MM.1S (cell line): ENCODE measurements around the gene PLEKHJ1.

Experiments
- DNase-seq: peaks from one replicate; pipeline ENCODE4 v3.0.0-alpha.2; 2015
- H2AFZ ChIP-seq: fragments of 300-600 bp; sonication (generic); 2 replicates; pipeline ENCODE4 v1.6.0; 2016; ENCODE audit warnings: antibody characterized with exemption, low read length
- H3F3A ChIP-seq: fragments of 300-600 bp; sonication (generic); 2 replicates; pipeline ENCODE4 v1.6.1; 2016; ENCODE audit warnings: mild to moderate bottlenecking, antibody characterized with exemption, low read length, moderate library complexity, mixed read lengths; ENCODE audit not compliant: insufficient read depth
- H3K27ac ChIP-seq: fragments of 300-600 bp; sonication (generic); 2 replicates; pipeline ENCODE4 v1.5.1; 2016; ENCODE audit warnings: mild to moderate bottlenecking, low read length
- H3K27me3 ChIP-seq: fragments of 300-600 bp; sonication (generic); replicated peaks from 2 replicates; pipeline ENCODE4 v1.6.0; 2016; ENCODE audit warnings: low read length; ENCODE audit not compliant: insufficient read depth
- H3K36me3 ChIP-seq: fragments of 300-600 bp; sonication (generic); replicated peaks from 2 replicates; pipeline ENCODE4 v1.6.1; 2016; ENCODE audit warnings: mild to moderate bottlenecking, low read length, mixed read lengths; ENCODE audit not compliant: insufficient read depth
- H3K4me1 ChIP-seq: fragments of 300-600 bp; sonication (generic); 2 replicates; pipeline ENCODE4 v1.6.1; 2016; ENCODE audit warnings: low read length, mixed read lengths
- H3K4me2 ChIP-seq: fragments of 300-600 bp; sonication (generic); 2 replicates; pipeline ENCODE4 v1.6.0; 2016; ENCODE audit warnings: low read depth, low read length
- H3K4me3 ChIP-seq: fragments of 300-600 bp; sonication (generic); 2 replicates; pipeline ENCODE4 v1.5.1; 2016; ENCODE audit warnings: low read length, mixed read lengths
- H3K79me2 ChIP-seq: fragments of 300-600 bp; sonication (generic); 2 replicates; pipeline ENCODE4 v1.6.1; 2016; ENCODE audit warnings: mixed run types, low read length, mixed read lengths
- H3K9ac ChIP-seq: fragments of 300-600 bp; sonication (generic); 2 replicates; pipeline ENCODE4 v1.6.1; 2016; ENCODE audit warnings: low read length, mixed read lengths
- H3K9me2 ChIP-seq: fragments of 300-600 bp; sonication (generic); replicated peaks from 2 replicates; pipeline ENCODE4 v1.6.1; 2016; ENCODE audit warnings: mild to moderate bottlenecking, low read length, mixed read lengths; ENCODE audit not compliant: insufficient read depth
- H3K9me3 ChIP-seq: fragments of 300-600 bp; sonication (generic); replicated peaks from 2 replicates; pipeline ENCODE4 v1.6.1; 2016; ENCODE audit warnings: mild to moderate bottlenecking, low read length, mixed read lengths; ENCODE audit not compliant: insufficient read depth
- H4K20me1 ChIP-seq: fragments of 300-600 bp; sonication (generic); 2 replicates; pipeline ENCODE4 v1.6.1; 2016; ENCODE audit warnings: mild to moderate bottlenecking, low read length, moderate library complexity, mixed read lengths; ENCODE audit not compliant: insufficient read depth
- EZH2 ChIP-seq: fragments of 300-600 bp; sonication (generic); optimal IDR thresholded peaks from 2 replicates; pipeline ENCODE3; 2017; ENCODE audit warnings: low read depth, mild to moderate bottlenecking, antibody characterized with exemption, low read length, mixed read lengths
- EZH2phosphoT487 ChIP-seq: fragments of 300-600 bp; sonication (generic); IDR thresholded peaks from 2 replicates; pipeline ENCODE4 v1.6.1; 2018; ENCODE audit warnings: antibody characterized with exemption, low read length
- TF ChIP-seq, protein P1 (sequence below): fragments of 300-600 bp; sonication (generic); IDR thresholded peaks from 2 replicates; pipeline ENCODE4 v1.5.1; 2016; ENCODE audit warnings: antibody characterized with exemption, low read length, mixed read lengths

The PLEKHJ1 gene

DNA sequence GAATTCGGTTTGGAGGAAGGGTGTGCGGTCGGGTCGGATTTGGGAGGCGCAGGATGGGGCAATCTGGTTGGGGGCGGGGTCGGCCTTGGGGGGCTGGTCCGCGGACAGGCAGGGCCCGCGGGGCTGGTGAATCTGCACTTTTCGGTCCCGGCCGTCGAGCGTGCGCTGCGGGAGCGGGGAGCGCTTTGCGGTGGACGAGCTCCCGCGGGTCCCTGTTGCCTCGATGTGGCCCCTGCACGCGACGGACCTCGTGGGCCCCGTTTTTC is 34.0 kb upstream of the PLEKHJ1 start:
- Histone ChIP-seq H3F3A (peaks cover 53% of the 10 kb centered on the region), H2AFZ (no peak overlapping the region), H3K4me3 (peak overlapping the region; percentile 98), H3K36me3 (peaks cover 17% of the 10 kb centered on the region), H3K9me3 (no peaks in the 10 kb centered on the region), H4K20me1 (peaks cover 38% of the 10 kb centered on the region), H3K4me2 (peak overlapping the region; percentile 79), H3K9ac (peak overlapping the region; percentile 97), H3K4me1 (peaks cover 40% of the 10 kb centered on the region), H3K27me3 (no peaks in the 10 kb centered on the region), H3K27ac (peak overlapping the region; percentile 83), H3K9me2 (no peaks in the 10 kb centered on the region), H3K79me2 (peaks cover 68% of the 10 kb centered on the region)
- TF ChIP-seq EZH2phosphoT487 (no peak), EZH2 (no peak)
- TF ChIP-seq, protein P1, sequence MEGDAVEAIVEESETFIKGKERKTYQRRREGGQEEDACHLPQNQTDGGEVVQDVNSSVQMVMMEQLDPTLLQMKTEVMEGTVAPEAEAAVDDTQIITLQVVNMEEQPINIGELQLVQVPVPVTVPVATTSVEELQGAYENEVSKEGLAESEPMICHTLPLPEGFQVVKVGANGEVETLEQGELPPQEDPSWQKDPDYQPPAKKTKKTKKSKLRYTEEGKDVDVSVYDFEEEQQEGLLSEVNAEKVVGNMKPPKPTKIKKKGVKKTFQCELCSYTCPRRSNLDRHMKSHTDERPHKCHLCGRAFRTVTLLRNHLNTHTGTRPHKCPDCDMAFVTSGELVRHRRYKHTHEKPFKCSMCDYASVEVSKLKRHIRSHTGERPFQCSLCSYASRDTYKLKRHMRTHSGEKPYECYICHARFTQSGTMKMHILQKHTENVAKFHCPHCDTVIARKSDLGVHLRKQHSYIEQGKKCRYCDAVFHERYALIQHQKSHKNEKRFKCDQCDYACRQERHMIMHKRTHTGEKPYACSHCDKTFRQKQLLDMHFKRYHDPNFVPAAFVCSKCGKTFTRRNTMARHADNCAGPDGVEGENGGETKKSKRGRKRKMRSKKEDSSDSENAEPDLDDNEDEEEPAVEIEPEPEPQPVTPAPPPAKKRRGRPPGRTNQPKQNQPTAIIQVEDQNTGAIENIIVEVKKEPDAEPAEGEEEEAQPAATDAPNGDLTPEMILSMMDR, result no peak
- peak; percentile 46 for DNase-seq

GRCh38 chr19:2269244-2270156 is 33.4 kb upstream of the PLEKHJ1 start:
- H3K27me3 ChIP-seq, result no peaks in the 10 kb centered on the region
- H3F3A ChIP-seq, result peaks cover 53% of the 10 kb centered on the region
- H3K4me1 ChIP-seq, result peaks cover 40% of the 10 kb centered on the region
- H3K4me3 ChIP-seq, result peak overlapping the region; percentile 98
- TF ChIP-seq, protein P1, result peak; percentile 25; the same call in 1 of the 2 replicates
- TF ChIP-seq EZH2, result no peak
- TF ChIP-seq EZH2phosphoT487, result no peak
- peak overlapping the region; percentile 97 for H3K9ac ChIP-seq
- H3K79me2 ChIP-seq, result peaks cover 64% of the 10 kb centered on the region
- H3K4me2 ChIP-seq, result peak overlapping the region; percentile 90; the same call in 1 of the 2 replicates
- peak overlapping the region; percentile 68 for H2AFZ ChIP-seq
- H3K27ac ChIP-seq, result peak overlapping the region; percentile 83
- peaks cover 17% of the 10 kb centered on the region for H3K36me3 ChIP-seq
- peaks cover 38% of the 10 kb centered on the region for H4K20me1 ChIP-seq
- peak; percentile 98 for DNase-seq
- no peaks in the 10 kb centered on the region for H3K9me3 ChIP-seq
- H3K9me2 ChIP-seq, result no peaks in the 10 kb centered on the region

DNA sequence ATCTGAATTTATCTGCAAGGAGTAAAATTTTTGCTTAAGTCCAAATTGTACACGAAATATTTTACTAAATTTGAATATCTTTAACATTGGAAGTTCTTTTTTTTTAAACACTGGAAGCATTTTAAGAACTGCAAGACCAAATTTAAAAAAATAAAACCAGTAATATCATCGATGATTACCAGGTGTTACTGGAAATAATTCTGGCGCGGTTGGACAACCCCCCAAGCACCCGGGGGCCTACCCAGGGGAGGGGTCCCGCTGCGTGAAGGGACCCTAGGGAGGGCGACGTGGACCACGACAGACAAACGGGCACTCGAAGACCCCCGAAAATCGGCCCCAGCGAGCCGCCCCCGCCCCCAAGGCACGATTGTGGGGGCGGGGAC is 32.7 kb upstream of the PLEKHJ1 start:
- Histone ChIP-seq H3K27ac (no peak overlapping the region; the same call in 1 of the 2 replicates), H4K20me1 (peaks cover 38% of the 10 kb centered on the region), H3K4me2 (peak overlapping the region; percentile 90), H3F3A (peaks cover 46% of the 10 kb centered on the region), H3K79me2 (peaks cover 57% of the 10 kb centered on the region), H3K27me3 (no peaks in the 10 kb centered on the region), H2AFZ (peak overlapping the region; percentile 68), H3K4me3 (peak overlapping the region; percentile 85), H3K9ac (peak overlapping the region; percentile 61), H3K9me3 (no peaks in the 10 kb centered on the region), H3K4me1 (peaks cover 35% of the 10 kb centered on the region), H3K36me3 (peaks cover 17% of the 10 kb centered on the region), H3K9me2 (no peaks in the 10 kb centered on the region)
- TF ChIP-seq, protein P1, result no peak
- TF ChIP-seq EZH2 (no peak), EZH2phosphoT487 (no peak)
- DNase-seq, result no peak
